Activated naive CD8-positive, alpha-beta T cell (primary cell): Measurements from ENCODE around the gene SNX19.

ENCODE experiments used
- H3K27ac Mint-ChIP-seq: one replicate; pipeline ENCODE4 v1.8.0; 2021; ENCODE audit warnings: mixed read lengths
- H3K27me3 Mint-ChIP-seq: one replicate; pipeline ENCODE4 v1.8.0; 2021; ENCODE audit warnings: mixed read lengths
- H3K36me3 Mint-ChIP-seq: one replicate; pipeline ENCODE4 v1.8.0; 2021; ENCODE audit warnings: mixed read lengths
- H3K4me1 Mint-ChIP-seq: one replicate; pipeline ENCODE4 v1.8.0; 2021; ENCODE audit warnings: low read depth, mixed read lengths
- H3K4me3 Mint-ChIP-seq: one replicate; pipeline ENCODE4 v1.8.0; 2021; ENCODE audit warnings: mild to moderate bottlenecking, mixed read lengths
- H3K9me3 Mint-ChIP-seq: one replicate; pipeline ENCODE4 v1.8.0; 2021; ENCODE audit warnings: low read depth, mixed read lengths

SNX19 gene

GRCh38 chr11:130852589-130852988 lies 63.7 kb downstream of the SNX19 start:
- H3K27me3 Mint-ChIP-seq = peaks cover 19% of the 10 kb centered on the region
- no peaks in the 10 kb centered on the region for H3K4me1 Mint-ChIP-seq
- H3K36me3 Mint-ChIP-seq = no peaks in the 10 kb centered on the region
- no peak overlapping the region for H3K4me3 Mint-ChIP-seq
- no peak overlapping the region for H3K27ac Mint-ChIP-seq
- H3K9me3 Mint-ChIP-seq = no peaks in the 10 kb centered on the region

GRCh38 chr11:130850185-130850944 lies 65.9 kb downstream of the SNX19 start:
- peaks cover 7% of the 10 kb centered on the region for H3K27me3 Mint-ChIP-seq
- no peaks in the 10 kb centered on the region for H3K4me1 Mint-ChIP-seq
- H3K9me3 Mint-ChIP-seq = no peaks in the 10 kb centered on the region
- no peaks in the 10 kb centered on the region for H3K36me3 Mint-ChIP-seq
- no peak overlapping the region for H3K4me3 Mint-ChIP-seq
- H3K27ac Mint-ChIP-seq = no peak overlapping the region

- no peaks in the 10 kb centered on the region for H3K4me1 Mint-ChIP-seq
- H3K9me3 Mint-ChIP-seq = no peaks in the 10 kb centered on the region
- no peak overlapping the region for H3K27ac Mint-ChIP-seq
- H3K4me3 Mint-ChIP-seq = no peak overlapping the region
- H3K27me3 Mint-ChIP-seq = peaks cover 5% of the 10 kb centered on the region
- no peaks in the 10 kb centered on the region for H3K36me3 Mint-ChIP-seq
Measured at GRCh38 chr11:130849215-130849568, 67.1 kb downstream of the SNX19 start.

- H3K27ac Mint-ChIP-seq = no peak overlapping the region
- H3K4me1 Mint-ChIP-seq = no peaks in the 10 kb centered on the region
- H3K4me3 Mint-ChIP-seq = no peak overlapping the region
- no peaks in the 10 kb centered on the region for H3K36me3 Mint-ChIP-seq
- peaks cover 5% of the 10 kb centered on the region for H3K27me3 Mint-ChIP-seq
- H3K9me3 Mint-ChIP-seq = no peaks in the 10 kb centered on the region
Measured at GRCh38 chr11:130848361-130849214, 67.7 kb downstream of the SNX19 start.

DNA sequence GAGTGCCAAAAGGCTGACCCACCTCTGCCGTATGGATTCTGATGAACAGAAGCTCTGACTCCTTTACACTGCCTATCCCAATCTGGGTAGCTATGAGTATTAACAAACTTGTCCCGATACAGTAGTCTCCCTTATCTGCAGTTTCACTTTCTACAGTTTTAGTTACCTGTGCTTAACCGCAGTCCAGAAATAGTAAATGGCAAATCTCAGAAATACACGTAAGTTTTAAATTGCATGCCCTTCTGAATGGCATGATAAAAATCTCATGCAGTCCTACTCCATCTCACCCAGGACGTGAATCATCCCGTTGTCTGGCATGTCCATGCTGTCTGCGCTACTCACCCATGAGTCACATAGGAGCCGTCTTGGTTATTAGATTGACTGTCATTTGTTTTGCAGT lies 68.8 kb downstream of the SNX19 start:
- H3K4me1 Mint-ChIP-seq = no peaks in the 10 kb centered on the region
- H3K27me3 Mint-ChIP-seq = peaks cover 5% of the 10 kb centered on the region
- no peaks in the 10 kb centered on the region for H3K36me3 Mint-ChIP-seq
- H3K9me3 Mint-ChIP-seq = no peaks in the 10 kb centered on the region
- H3K4me3 Mint-ChIP-seq = no peak overlapping the region
- no peak overlapping the region for H3K27ac Mint-ChIP-seq

DNA sequence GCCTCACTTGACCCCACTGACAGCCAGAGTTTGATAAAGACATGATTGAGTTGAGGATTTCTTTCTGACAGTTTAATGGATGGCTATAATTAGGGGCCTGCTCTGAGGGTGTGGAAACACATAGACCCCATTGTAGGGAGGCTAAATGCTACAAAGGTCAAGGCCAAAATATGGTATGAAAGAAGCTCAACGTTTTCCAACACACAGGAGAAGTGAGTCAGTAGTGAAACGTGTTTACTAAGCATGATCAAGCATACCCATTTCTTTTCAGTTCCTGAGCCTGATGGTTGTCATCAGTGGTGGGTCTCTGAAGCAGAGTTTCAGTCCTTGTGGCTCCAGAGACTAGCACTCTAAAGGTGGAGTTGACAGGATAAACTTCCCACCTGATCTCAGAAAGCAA lies 69.7 kb downstream of the SNX19 start:
- Mint-ChIP-seq H3K27me3 (peaks cover 6% of the 10 kb centered on the region), H3K36me3 (no peaks in the 10 kb centered on the region), H3K4me1 (no peaks in the 10 kb centered on the region), H3K4me3 (no peak overlapping the region), H3K27ac (no peak overlapping the region), H3K9me3 (no peaks in the 10 kb centered on the region)

GRCh38 chr11:130842001-130842400 lies 74.3 kb downstream of the SNX19 start:
- no peak overlapping the region for H3K27ac Mint-ChIP-seq
- peaks cover 15% of the 10 kb centered on the region for H3K27me3 Mint-ChIP-seq
- peaks cover 4% of the 10 kb centered on the region for H3K9me3 Mint-ChIP-seq
- H3K36me3 Mint-ChIP-seq = peaks cover 2% of the 10 kb centered on the region
- no peaks in the 10 kb centered on the region for H3K4me1 Mint-ChIP-seq
- H3K4me3 Mint-ChIP-seq = no peak overlapping the region

- Mint-ChIP-seq H3K36me3 (peaks cover 4% of the 10 kb centered on the region), H3K27me3 (peaks cover 15% of the 10 kb centered on the region), H3K4me3 (no peak overlapping the region), H3K9me3 (peaks cover 12% of the 10 kb centered on the region), H3K27ac (no peak overlapping the region), H3K4me1 (no peaks in the 10 kb centered on the region)
Measured at GRCh38 chr11:130840679-130841078, 75.6 kb downstream of the SNX19 start.

GRCh38 chr11:130839981-130840666 lies 76.2 kb downstream of the SNX19 start:
- Mint-ChIP-seq H3K27ac (no peak overlapping the region), H3K27me3 (peaks cover 15% of the 10 kb centered on the region), H3K4me1 (no peaks in the 10 kb centered on the region), H3K4me3 (no peak overlapping the region), H3K36me3 (peaks cover 4% of the 10 kb centered on the region), H3K9me3 (peaks cover 12% of the 10 kb centered on the region)

- Mint-ChIP-seq H3K27ac (no peak overlapping the region), H3K9me3 (peaks cover 12% of the 10 kb centered on the region), H3K27me3 (peaks cover 16% of the 10 kb centered on the region)
Measured at GRCh38 chr11:130837194-130837593, 79.1 kb downstream of the SNX19 start.

GRCh38 chr11:130834886-130835285 lies 81.4 kb downstream of the SNX19 start:
- H3K36me3 Mint-ChIP-seq = peaks cover 4% of the 10 kb centered on the region
- peaks cover 12% of the 10 kb centered on the region for H3K9me3 Mint-ChIP-seq
- H3K4me3 Mint-ChIP-seq = no peak overlapping the region
- no peaks in the 10 kb centered on the region for H3K4me1 Mint-ChIP-seq
- H3K27me3 Mint-ChIP-seq = peaks cover 11% of the 10 kb centered on the region
- no peak overlapping the region for H3K27ac Mint-ChIP-seq

More at GRCh38 chr11:130837194-130837593, 79.1 kb downstream of the SNX19 start:
- Mint-ChIP-seq H3K36me3 (peaks cover 4% of the 10 kb centered on the region), H3K4me1 (no peaks in the 10 kb centered on the region), H3K4me3 (no peak overlapping the region)

GRCh38 chr11:130832566-130833425 lies 83.5 kb downstream of the SNX19 start:
- Mint-ChIP-seq H3K9me3 (peaks cover 12% of the 10 kb centered on the region), H3K4me1 (no peaks in the 10 kb centered on the region), H3K27ac (no peak overlapping the region), H3K4me3 (no peak overlapping the region), H3K27me3 (peaks cover 7% of the 10 kb centered on the region), H3K36me3 (peaks cover 4% of the 10 kb centered on the region)

GRCh38 chr11:130831976-130832375 lies 84.3 kb downstream of the SNX19 start:
- no peak overlapping the region for H3K27ac Mint-ChIP-seq
- peaks cover 2% of the 10 kb centered on the region for H3K36me3 Mint-ChIP-seq
- no peak overlapping the region for H3K4me3 Mint-ChIP-seq
- peaks cover 6% of the 10 kb centered on the region for H3K27me3 Mint-ChIP-seq
- H3K9me3 Mint-ChIP-seq = peaks cover 8% of the 10 kb centered on the region
- H3K4me1 Mint-ChIP-seq = no peaks in the 10 kb centered on the region

GRCh38 chr11:130831506-130831905 lies 84.8 kb downstream of the SNX19 start:
- Mint-ChIP-seq H3K27me3 (peaks cover 6% of the 10 kb centered on the region), H3K4me1 (no peaks in the 10 kb centered on the region), H3K4me3 (no peak overlapping the region), H3K9me3 (peaks cover 4% of the 10 kb centered on the region), H3K36me3 (no peaks in the 10 kb centered on the region), H3K27ac (no peak overlapping the region)
